Neural cell (in vitro differentiated cells): ENCODE measurements around the gene TAPBP. TPM values are rescaled to one million over a fixed set of nuclear protein-coding genes. Genes with fewer than 3 reads are reported as not detected.

ENCODE experiments used
- H2AFZ ChIP-seq: fragments of 200-600, 300-800 bp; sonication (generic), shearing (Covaris generic); 2 replicates; pipeline ENCODE4 v1.6.0; 2014; ENCODE audit warnings: low read depth, mild to moderate bottlenecking, antibody characterized with exemption, low read length, moderate library complexity
- H3F3A ChIP-seq: fragments of 200-600 bp; shearing (Covaris generic); 2 replicates; pipeline ENCODE4 v1.6.1; 2016; ENCODE audit warnings: mild to moderate bottlenecking, moderate library complexity, mixed read lengths, antibody characterized with exemption, low read length; ENCODE audit not compliant: insufficient read depth, poor library complexity, severe bottlenecking
- H3K27ac ChIP-seq: fragments of 200-600, 300-800 bp; sonication (generic), shearing (Covaris generic); 2 replicates; pipeline ENCODE4 v1.5.1; 2014; ENCODE audit warnings: mild to moderate bottlenecking, low read length, moderate library complexity
- H3K27me3 ChIP-seq: fragments of 300-800, 200-600 bp; sonication (generic), shearing (Covaris generic); 2 replicates; pipeline ENCODE4 v1.6.0; 2014; ENCODE audit warnings: mild to moderate bottlenecking, low read depth, low read length, moderate library complexity; ENCODE audit not compliant: insufficient read depth
- H3K36me3 ChIP-seq: fragments of 300-800, 200-600 bp; sonication (generic), shearing (Covaris generic); 2 replicates; pipeline ENCODE4 v1.5.1; 2014; ENCODE audit warnings: mild to moderate bottlenecking, antibody characterized with exemption, low read length, moderate library complexity; ENCODE audit not compliant: insufficient read depth
- H3K4me2 ChIP-seq: fragments of 300-800, 200-600 bp; sonication (generic), shearing (Covaris generic); 2 replicates; pipeline ENCODE4 v1.6.0; 2014; ENCODE audit warnings: mild to moderate bottlenecking, low read length
- H3K4me3 ChIP-seq: fragments of 300-800, 200-600 bp; sonication (generic), shearing (Covaris generic); 2 replicates; pipeline ENCODE4 v1.5.1; 2014; ENCODE audit warnings: mild to moderate bottlenecking, low read length, moderate library complexity
- H3K79me2 ChIP-seq: fragments of 200-600 bp; shearing (Covaris generic); replicated peaks from 2 replicates; pipeline ENCODE4 v1.6.0; 2014; ENCODE audit warnings: mild to moderate bottlenecking, low read length, moderate library complexity; ENCODE audit not compliant: insufficient read depth
- H3K9ac ChIP-seq: fragments of 300-800, 200-600 bp; sonication (generic), shearing (Covaris generic); 2 replicates; pipeline ENCODE4 v1.6.1; 2016; ENCODE audit warnings: mild to moderate bottlenecking, low read length, mixed read lengths
- H3K9me2 ChIP-seq: fragments of 200-600 bp; shearing (Covaris generic); 2 replicates; pipeline ENCODE4 v1.6.1; 2016; ENCODE audit warnings: mild to moderate bottlenecking, low read length, mixed read lengths; ENCODE audit not compliant: insufficient read depth
- H3K9me3 ChIP-seq: fragments of 200-600, 300-800 bp; sonication (generic), shearing (Covaris generic); 2 replicates; pipeline ENCODE4 v1.6.1; 2016; ENCODE audit warnings: mild to moderate bottlenecking, mixed run types, low read length, moderate library complexity, mixed read lengths
- H4K20me1 ChIP-seq: fragments of 200-600 bp; shearing (Covaris generic); 2 replicates; pipeline ENCODE4 v1.6.1; 2016; ENCODE audit warnings: mild to moderate bottlenecking, mixed run types; ENCODE audit not compliant: insufficient read depth
- EP300 ChIP-seq: fragments of 450-650 bp; conservative IDR thresholded peaks from 2 replicates; pipeline ENCODE4 v1.6.1; 2014; ENCODE audit warnings: antibody characterized with exemption, mild to moderate bottlenecking, moderate library complexity; ENCODE audit not compliant: poor library complexity, severe bottlenecking
- EZH2 ChIP-seq: fragments of 200-600, 300-800 bp; shearing (Covaris generic), sonication (generic); IDR thresholded peaks from 2 replicates; pipeline ENCODE4 v1.6.1; 2014; ENCODE audit warnings: antibody characterized with exemption, low read length, borderline replicate concordance, mild to moderate bottlenecking; ENCODE audit not compliant: insufficient read depth, poor library complexity, severe bottlenecking
- MXI1 ChIP-seq: fragments of 450-650 bp; conservative IDR thresholded peaks from 2 replicates; pipeline ENCODE4 v1.6.1; 2014; ENCODE audit warnings: antibody characterized with exemption, mild to moderate bottlenecking; ENCODE audit not compliant: poor library complexity, severe bottlenecking
- POLR2AphosphoS5 ChIP-seq: IDR thresholded peaks from 2 replicates; pipeline ENCODE4 v1.6.1; 2012
- RAD21 ChIP-seq: fragments of 450-650 bp; conservative IDR thresholded peaks from 2 replicates; pipeline ENCODE4 v1.6.1; 2014; ENCODE audit warnings: antibody characterized with exemption, mild to moderate bottlenecking, moderate library complexity
- SMC3 ChIP-seq: fragments of 450-650 bp; conservative IDR thresholded peaks from 2 replicates; pipeline ENCODE4 v1.6.1; 2014; ENCODE audit warnings: antibody characterized with exemption, mild to moderate bottlenecking, moderate library complexity; ENCODE audit not compliant: poor library complexity
- TAF1 ChIP-seq: IDR thresholded peaks from 2 replicates; pipeline ENCODE4 v1.6.1; 2012; ENCODE audit warnings: low read depth
- polyA plus RNA-seq: library from polyadenylated mRNA; depleted of rRNA; stranded (reverse); fragments of >200 nt; gene quantifications from 2 replicates; pipeline ENCODE4 v1.2.3, GENCODE V29; 2014
- TF ChIP-seq, protein P1 (sequence below): IDR thresholded peaks from 2 replicates; pipeline ENCODE4 v1.6.1; 2012; ENCODE audit warnings: borderline replicate concordance
- TF ChIP-seq, protein P2 (sequence below): fragments of 450-650 bp; IDR thresholded peaks from 2 replicates; pipeline ENCODE4 v1.5.1; 2014; ENCODE audit warnings: antibody characterized with exemption, mild to moderate bottlenecking, moderate library complexity; ENCODE audit not compliant: poor library complexity, severe bottlenecking

The TAPBP gene
- polyA plus RNA-seq, 1 donor from 2014 or later, result 1.2 TPM

DNA sequence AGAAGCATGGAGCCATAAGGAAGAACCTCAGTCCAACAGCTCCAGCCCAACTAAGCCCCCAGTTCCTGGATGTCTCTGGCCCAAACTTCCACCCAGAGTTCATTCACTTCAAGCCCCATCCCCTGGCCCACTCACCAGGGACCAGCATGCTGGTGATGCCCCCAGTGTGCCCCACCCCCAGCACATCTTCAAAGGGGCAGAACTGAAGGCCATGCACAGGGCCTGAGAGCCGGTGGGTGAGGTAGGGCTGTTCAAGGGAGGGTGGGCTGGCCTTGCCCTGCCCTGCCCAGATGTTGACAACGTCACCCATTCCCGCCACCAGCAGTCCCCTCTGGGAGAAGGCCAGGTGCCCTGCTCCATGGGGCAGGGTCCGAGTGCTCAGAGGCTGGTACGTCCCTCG is 33.3 kb downstream of the TAPBP start:
- no peak overlapping the region for H3K27ac ChIP-seq
- H3K9ac ChIP-seq, result no peak overlapping the region
- no peaks in the 10 kb centered on the region for H3K27me3 ChIP-seq
- H4K20me1 ChIP-seq, result no peaks in the 10 kb centered on the region
- H3K9me2 ChIP-seq, result no peaks in the 10 kb centered on the region
- H3F3A ChIP-seq, result no peaks in the 10 kb centered on the region
- no peaks in the 10 kb centered on the region for H3K9me3 ChIP-seq
- H3K79me2 ChIP-seq, result no peaks in the 10 kb centered on the region
- no peaks in the 10 kb centered on the region for H3K36me3 ChIP-seq
- no peak overlapping the region for H3K4me3 ChIP-seq
- H2AFZ ChIP-seq, result no peak overlapping the region
- no peak for TF ChIP-seq SMC3
- TF ChIP-seq, protein P1, sequence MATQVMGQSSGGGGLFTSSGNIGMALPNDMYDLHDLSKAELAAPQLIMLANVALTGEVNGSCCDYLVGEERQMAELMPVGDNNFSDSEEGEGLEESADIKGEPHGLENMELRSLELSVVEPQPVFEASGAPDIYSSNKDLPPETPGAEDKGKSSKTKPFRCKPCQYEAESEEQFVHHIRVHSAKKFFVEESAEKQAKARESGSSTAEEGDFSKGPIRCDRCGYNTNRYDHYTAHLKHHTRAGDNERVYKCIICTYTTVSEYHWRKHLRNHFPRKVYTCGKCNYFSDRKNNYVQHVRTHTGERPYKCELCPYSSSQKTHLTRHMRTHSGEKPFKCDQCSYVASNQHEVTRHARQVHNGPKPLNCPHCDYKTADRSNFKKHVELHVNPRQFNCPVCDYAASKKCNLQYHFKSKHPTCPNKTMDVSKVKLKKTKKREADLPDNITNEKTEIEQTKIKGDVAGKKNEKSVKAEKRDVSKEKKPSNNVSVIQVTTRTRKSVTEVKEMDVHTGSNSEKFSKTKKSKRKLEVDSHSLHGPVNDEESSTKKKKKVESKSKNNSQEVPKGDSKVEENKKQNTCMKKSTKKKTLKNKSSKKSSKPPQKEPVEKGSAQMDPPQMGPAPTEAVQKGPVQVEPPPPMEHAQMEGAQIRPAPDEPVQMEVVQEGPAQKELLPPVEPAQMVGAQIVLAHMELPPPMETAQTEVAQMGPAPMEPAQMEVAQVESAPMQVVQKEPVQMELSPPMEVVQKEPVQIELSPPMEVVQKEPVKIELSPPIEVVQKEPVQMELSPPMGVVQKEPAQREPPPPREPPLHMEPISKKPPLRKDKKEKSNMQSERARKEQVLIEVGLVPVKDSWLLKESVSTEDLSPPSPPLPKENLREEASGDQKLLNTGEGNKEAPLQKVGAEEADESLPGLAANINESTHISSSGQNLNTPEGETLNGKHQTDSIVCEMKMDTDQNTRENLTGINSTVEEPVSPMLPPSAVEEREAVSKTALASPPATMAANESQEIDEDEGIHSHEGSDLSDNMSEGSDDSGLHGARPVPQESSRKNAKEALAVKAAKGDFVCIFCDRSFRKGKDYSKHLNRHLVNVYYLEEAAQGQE, result no peak
- TF ChIP-seq TAF1, result no peak
- TF ChIP-seq EP300, result no peak
- no peak for TF ChIP-seq MXI1
- TF ChIP-seq, protein P2, sequence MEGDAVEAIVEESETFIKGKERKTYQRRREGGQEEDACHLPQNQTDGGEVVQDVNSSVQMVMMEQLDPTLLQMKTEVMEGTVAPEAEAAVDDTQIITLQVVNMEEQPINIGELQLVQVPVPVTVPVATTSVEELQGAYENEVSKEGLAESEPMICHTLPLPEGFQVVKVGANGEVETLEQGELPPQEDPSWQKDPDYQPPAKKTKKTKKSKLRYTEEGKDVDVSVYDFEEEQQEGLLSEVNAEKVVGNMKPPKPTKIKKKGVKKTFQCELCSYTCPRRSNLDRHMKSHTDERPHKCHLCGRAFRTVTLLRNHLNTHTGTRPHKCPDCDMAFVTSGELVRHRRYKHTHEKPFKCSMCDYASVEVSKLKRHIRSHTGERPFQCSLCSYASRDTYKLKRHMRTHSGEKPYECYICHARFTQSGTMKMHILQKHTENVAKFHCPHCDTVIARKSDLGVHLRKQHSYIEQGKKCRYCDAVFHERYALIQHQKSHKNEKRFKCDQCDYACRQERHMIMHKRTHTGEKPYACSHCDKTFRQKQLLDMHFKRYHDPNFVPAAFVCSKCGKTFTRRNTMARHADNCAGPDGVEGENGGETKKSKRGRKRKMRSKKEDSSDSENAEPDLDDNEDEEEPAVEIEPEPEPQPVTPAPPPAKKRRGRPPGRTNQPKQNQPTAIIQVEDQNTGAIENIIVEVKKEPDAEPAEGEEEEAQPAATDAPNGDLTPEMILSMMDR, result no peak
- no peak for TF ChIP-seq RAD21
- no peak for TF ChIP-seq POLR2AphosphoS5
- H3K4me2 ChIP-seq, result no peak overlapping the region

DNA sequence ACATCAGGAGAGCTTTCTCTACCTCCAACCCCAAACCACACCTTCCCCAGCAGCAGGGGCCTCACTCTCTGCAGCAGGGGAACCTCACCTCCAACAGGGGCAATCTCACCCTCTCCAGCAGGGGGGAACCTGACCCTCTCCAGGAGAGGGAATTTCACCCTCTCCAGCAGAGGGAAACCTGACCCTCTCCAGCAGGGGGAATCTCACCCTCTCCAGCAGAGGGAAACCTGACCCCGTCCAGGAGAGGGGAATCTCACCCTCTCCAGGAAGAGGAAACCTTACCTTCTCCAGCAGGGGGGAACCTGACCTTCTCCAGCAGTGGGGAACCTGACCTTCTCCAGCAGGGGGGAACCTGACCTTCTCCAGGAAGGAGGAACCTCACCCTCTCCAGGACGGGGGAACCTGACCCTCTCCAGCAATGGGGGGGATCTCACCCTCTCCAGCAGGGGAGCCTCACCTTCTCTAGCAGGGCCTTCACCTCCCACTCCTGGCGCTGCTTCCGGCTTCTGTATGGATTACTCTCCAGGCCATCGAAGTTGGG is 33.8 kb downstream of the TAPBP start:
- H3K4me2 ChIP-seq, result no peak overlapping the region
- no peaks in the 10 kb centered on the region for H3K9me3 ChIP-seq
- TF ChIP-seq EP300, result no peak
- TF ChIP-seq SMC3, result no peak
- TF ChIP-seq, protein P2, result peak; percentile 16
- TF ChIP-seq EZH2, result no peak
- no peak overlapping the region for H3K9ac ChIP-seq
- H3K79me2 ChIP-seq, result no peaks in the 10 kb centered on the region
- no peak overlapping the region for H2AFZ ChIP-seq
- H3K36me3 ChIP-seq, result no peaks in the 10 kb centered on the region
- no peaks in the 10 kb centered on the region for H4K20me1 ChIP-seq
- no peak overlapping the region for H3K4me3 ChIP-seq
- no peak overlapping the region for H3K27ac ChIP-seq
- no peaks in the 10 kb centered on the region for H3F3A ChIP-seq
- no peaks in the 10 kb centered on the region for H3K27me3 ChIP-seq
- H3K9me2 ChIP-seq, result no peaks in the 10 kb centered on the region
